Ascending aorta (tissue), 2 donors: ENCODE data around the gene P2RX6. TPM values are rescaled to one million over a fixed set of nuclear protein-coding genes. Genes with fewer than 3 reads are reported as not detected.
"Not testable (repeated sequence)": the region's sequence is repeated elsewhere in the genome, so short reads cannot be mapped to it uniquely, and the experiment has no call there.

Experiments
- DNase-seq, 2 donors: peaks; one replicate each; pipeline ENCODE4 v3.0.0-alpha.2; 2019; ENCODE audit warnings: low spot score in 2 of 2
- H3K27ac ChIP-seq, 2 donors: fragments of 200-600 bp; sonication (generic); one replicate each; pipeline ENCODE4 v1.5.1; 2016 to 2017; ENCODE audit warnings: mild to moderate bottlenecking in 1 of 2
- H3K27me3 ChIP-seq: fragments of 200-600 bp; sonication (generic); one replicate; pipeline ENCODE4 v1.5.1; 2017
- H3K36me3 ChIP-seq, 2 donors: fragments of 200-600 bp; sonication (generic); one replicate each; pipeline ENCODE4 v1.5.1; 2016
- H3K4me1 ChIP-seq, 2 donors: fragments of 200-600 bp; sonication (generic); one replicate each; pipeline ENCODE4 v1.5.1; 2016 to 2017; ENCODE audit warnings: mild to moderate bottlenecking in 1 of 2
- H3K4me3 ChIP-seq, 2 donors: fragments of 200-600 bp; sonication (generic); one replicate each; pipeline ENCODE4 v1.5.1; 2016 to 2017; ENCODE audit warnings: mild to moderate bottlenecking in 1 of 2
- H3K9me3 ChIP-seq, 2 donors: fragments of 200-600 bp; sonication (generic); one replicate each; pipeline ENCODE4 v1.5.1; 2016
- CTCF ChIP-seq, 3 experiments: fragments of 200-600 bp in 2 of 3; fragments of 450-650 bp in 1 of 3; sonication (generic) in 2 of 3; IDR thresholded peaks; one replicate each; pipeline ENCODE4 v1.5.1; 2016 to 2019; ENCODE audit warnings: antibody characterized with exemption in 3 of 3, mild to moderate bottlenecking in 1 of 3, moderate library complexity in 1 of 3
- intact Hi-C: fragments of 100-400 bp; cut with DNase I; formaldehyde crosslinking; loops from one replicate; pipeline ENCODE4 v1.15.1; 2023
- total RNA-seq: library from RNA; depleted of rRNA; stranded (reverse); fragments of >200 nt; gene quantifications from one replicate; pipeline ENCODE4 v1.1.0, GENCODE V29; 2016

P2RX6 gene
- total RNA-seq, 1 donor from 2014 or later = not detected

GRCh38 chr22:21047035-21047661 lies 32.2 kb downstream of the P2RX6 start:
- Histone ChIP-seq H3K4me3 (no peak overlapping the region), H3K27me3 (no peaks in the 10 kb centered on the region), H3K9me3 (no peaks in the 10 kb centered on the region), H3K36me3 (no peaks in the 10 kb centered on the region), H3K4me1 (peaks cover 7 to 15% of the 10 kb centered on the region in 2 donors), H3K27ac (no peak overlapping the region)
- no peak for DNase-seq
- intact Hi-C loops = loop anchor here (10.0 kb wide), 1 partner anchor 618 kb away; the partner anchor contains the start of gene PPIL2
- TF ChIP-seq CTCF (IDR thresholded peaks at IDR 0.05) = no peak

- TF ChIP-seq CTCF (IDR thresholded peaks at IDR 0.05) = no peak
- no peaks in the 10 kb centered on the region for H3K9me3 ChIP-seq
- no peak overlapping the region for H3K4me3 ChIP-seq
- DNase-seq = no peak
- H3K27ac ChIP-seq = no peak overlapping the region
- no peaks in the 10 kb centered on the region for H3K27me3 ChIP-seq
- no peaks in the 10 kb centered on the region for H3K36me3 ChIP-seq
- peaks cover 7 to 15% of the 10 kb centered on the region in 2 donors for H3K4me1 ChIP-seq
- intact Hi-C loops = loop anchor here (10.0 kb wide), 1 partner anchor 617 kb away; the partner anchor contains the start of gene PPIL2
Measured at GRCh38 chr22:21047730-21048129, 32.8 kb downstream of the P2RX6 start.

GRCh38 chr22:21048448-21048847 lies 33.5 kb downstream of the P2RX6 start:
- not testable (repeated sequence) for H3K27me3 ChIP-seq, H3K4me3 ChIP-seq, H3K9me3 ChIP-seq, H3K27ac ChIP-seq, H3K36me3 ChIP-seq, DNase-seq
- intact Hi-C loops = loop anchor here (10.0 kb wide), 1 partner anchor 616 kb away; the partner anchor contains the start of gene PPIL2
- peaks cover 7 to 15% of the 10 kb centered on the region in 2 donors for H3K4me1 ChIP-seq

GRCh38 chr22:21048965-21049364 lies 34.0 kb downstream of the P2RX6 start:
- DNase-seq, H3K9me3 ChIP-seq, H3K27ac ChIP-seq, H3K36me3 ChIP-seq, H3K4me3 ChIP-seq, H3K27me3 ChIP-seq: not testable (repeated sequence)
- peaks cover 7 to 15% of the 10 kb centered on the region in 2 donors for H3K4me1 ChIP-seq
- intact Hi-C loops = loop anchor here (10.0 kb wide), 1 partner anchor 616 kb away; the partner anchor contains the start of gene PPIL2

GRCh38 chr22:21051145-21051830 lies 36.3 kb downstream of the P2RX6 start:
- Histone ChIP-seq H3K9me3 (no peaks in the 10 kb centered on the region), H3K36me3 (no peaks in the 10 kb centered on the region), H3K4me3 (no peak overlapping the region), H3K4me1 (no peaks in the 10 kb centered on the region), H3K27ac (no peak overlapping the region), H3K27me3 (no peaks in the 10 kb centered on the region)
- no peak for DNase-seq
- no peak for TF ChIP-seq CTCF (IDR thresholded peaks at IDR 0.05)
- intact Hi-C loops = no loop called here

- intact Hi-C loops = no loop called here
- no peak overlapping the region for H3K4me3 ChIP-seq
- no peaks in the 10 kb centered on the region for H3K9me3 ChIP-seq
- TF ChIP-seq CTCF (IDR thresholded peaks at IDR 0.05) = no peak
- no peaks in the 10 kb centered on the region for H3K36me3 ChIP-seq
- no peaks in the 10 kb centered on the region for H3K4me1 ChIP-seq
- no peak overlapping the region for H3K27ac ChIP-seq
- no peak for DNase-seq
- no peaks in the 10 kb centered on the region for H3K27me3 ChIP-seq
Measured at GRCh38 chr22:21051831-21052400, 37.0 kb downstream of the P2RX6 start.
